RWPE1 (cell line): Measurements from ENCODE around the gene DLGAP4.

ENCODE experiments used
- CTCF ChIA-PET: fragments of 350-600 bp; sonication (Branson Sonifier 250); formaldehyde crosslinking; extraction: SDS; loops from one replicate; lab custom pipeline; 2021; lab: Yijun Ruan, JAX
- POLR2A ChIA-PET: fragments of 400-600 bp; formaldehyde crosslinking; extraction: SDS; loops from one replicate; lab custom pipeline; 2020; ENCODE audit warnings: antibody characterized with exemption; ENCODE audit not compliant: low non-redundant PET; lab: Yijun Ruan, JAX
- DNase-seq: peaks from one replicate; pipeline ENCODE4 v3.0.0; 2012; ENCODE audit warnings: low spot score
- H3K27ac ChIP-seq: fragments of 450-650 bp; 2 replicates; pipeline ENCODE4 v1.5.1; 2017
- TF ChIP-seq, protein P1 (sequence below): fragments of 450-650 bp; conservative IDR thresholded peaks from 2 replicates; pipeline ENCODE4 v1.5.1; 2017; ENCODE audit warnings: low read depth, mild to moderate bottlenecking

DLGAP4 gene

GRCh38 chr20:36270744-36271638 lies 35.1 kb upstream of the DLGAP4 start:
- CTCF ChIA-PET, result interaction anchor here (0.6 to 5.5 kb wide), 4 partner anchors 25 to 388 kb away, joined by 3 to 100 read pairs (median 5); no protein-coding TSS in a partner anchor
- TF ChIP-seq, protein P1, sequence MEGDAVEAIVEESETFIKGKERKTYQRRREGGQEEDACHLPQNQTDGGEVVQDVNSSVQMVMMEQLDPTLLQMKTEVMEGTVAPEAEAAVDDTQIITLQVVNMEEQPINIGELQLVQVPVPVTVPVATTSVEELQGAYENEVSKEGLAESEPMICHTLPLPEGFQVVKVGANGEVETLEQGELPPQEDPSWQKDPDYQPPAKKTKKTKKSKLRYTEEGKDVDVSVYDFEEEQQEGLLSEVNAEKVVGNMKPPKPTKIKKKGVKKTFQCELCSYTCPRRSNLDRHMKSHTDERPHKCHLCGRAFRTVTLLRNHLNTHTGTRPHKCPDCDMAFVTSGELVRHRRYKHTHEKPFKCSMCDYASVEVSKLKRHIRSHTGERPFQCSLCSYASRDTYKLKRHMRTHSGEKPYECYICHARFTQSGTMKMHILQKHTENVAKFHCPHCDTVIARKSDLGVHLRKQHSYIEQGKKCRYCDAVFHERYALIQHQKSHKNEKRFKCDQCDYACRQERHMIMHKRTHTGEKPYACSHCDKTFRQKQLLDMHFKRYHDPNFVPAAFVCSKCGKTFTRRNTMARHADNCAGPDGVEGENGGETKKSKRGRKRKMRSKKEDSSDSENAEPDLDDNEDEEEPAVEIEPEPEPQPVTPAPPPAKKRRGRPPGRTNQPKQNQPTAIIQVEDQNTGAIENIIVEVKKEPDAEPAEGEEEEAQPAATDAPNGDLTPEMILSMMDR, result no peak
- POLR2A ChIA-PET, result no interaction called here
- DNase-seq, result no peak
- no peak overlapping the region for H3K27ac ChIP-seq

DNA sequence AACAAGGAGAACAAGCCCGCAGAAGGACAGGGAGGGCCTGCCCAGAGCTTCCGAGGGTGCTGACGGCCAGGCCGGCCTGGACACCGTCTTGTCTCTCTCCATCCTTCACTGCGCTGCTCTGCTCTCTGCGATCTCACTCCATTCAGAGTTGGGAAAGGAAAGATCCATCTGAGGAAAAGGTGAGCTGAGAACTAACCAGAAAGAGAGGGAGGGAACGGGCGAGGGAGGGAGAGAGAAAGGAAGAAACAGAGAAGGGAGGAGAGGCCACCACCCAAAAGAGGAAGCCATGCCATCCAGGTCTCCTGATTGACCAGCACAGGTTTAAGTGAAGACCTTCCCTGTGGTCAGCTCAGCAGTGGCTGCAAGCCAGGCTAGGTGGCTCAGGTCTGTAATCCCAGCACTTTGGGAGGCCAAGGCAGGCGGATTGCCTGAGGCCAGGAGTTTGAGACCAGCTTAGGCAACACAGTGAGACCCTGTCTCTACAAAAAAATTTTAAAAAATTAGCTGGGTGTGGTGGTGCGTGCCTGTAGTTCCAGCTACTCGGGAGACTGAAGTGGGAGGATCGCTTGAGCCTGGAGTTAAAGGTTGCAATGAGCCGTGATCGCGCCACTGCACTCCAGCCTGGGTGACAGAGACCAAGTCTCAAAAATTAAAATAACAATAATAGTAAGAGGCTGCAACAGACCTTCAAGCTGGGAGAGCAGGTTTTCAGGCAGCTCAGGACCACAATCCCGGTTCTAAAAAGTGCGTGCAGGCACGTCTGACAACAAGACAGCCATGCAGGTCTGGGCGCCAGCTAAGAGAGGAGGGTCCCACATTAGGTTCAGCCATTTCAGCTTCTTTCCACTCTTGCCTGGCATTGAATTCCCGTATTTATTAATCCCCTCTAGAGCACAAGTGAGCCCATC lies 34.2 kb upstream of the DLGAP4 start:
- POLR2A ChIA-PET, result no interaction called here
- no peak for DNase-seq
- CTCF ChIA-PET, result interaction anchor here (0.6 to 5.5 kb wide), 5 partner anchors 16 to 167 kb away, joined by 3 to 100 read pairs (median 5); no protein-coding TSS in a partner anchor
- H3K27ac ChIP-seq, result no peak overlapping the region
- TF ChIP-seq, protein P1, result no peak

DNA sequence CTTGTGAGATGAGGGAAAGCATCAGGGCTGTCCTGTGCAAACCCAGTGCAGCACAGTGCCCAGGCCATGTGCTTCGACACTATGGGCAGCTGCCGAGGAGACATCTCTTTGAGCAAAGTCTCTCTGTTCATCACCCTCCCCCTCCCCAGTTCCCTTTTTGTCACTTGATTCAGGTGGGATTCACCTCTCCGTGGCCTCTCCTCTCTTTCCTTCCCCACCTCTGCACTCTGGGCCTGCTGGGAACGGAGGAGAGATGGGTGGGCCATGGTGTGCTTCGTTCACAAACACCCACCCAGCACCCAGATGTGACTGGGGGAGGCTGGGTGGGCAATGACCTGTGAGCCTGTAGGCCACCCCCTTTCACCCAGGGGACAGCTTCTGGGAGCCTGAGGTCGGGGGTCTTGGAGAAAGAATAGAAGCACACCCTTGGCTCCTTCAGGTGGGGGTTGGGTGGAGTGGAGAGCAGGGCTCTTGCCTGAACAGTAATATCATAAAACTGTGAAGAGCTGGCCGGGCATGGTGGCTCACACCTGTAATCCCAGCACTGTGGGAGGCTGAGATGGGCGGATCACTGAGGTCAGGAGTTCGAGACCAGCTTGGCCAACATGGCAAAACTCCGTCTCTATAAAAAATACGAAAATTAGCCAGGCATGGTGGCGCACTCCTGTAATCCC lies 33.5 kb upstream of the DLGAP4 start:
- ChIA-PET CTCF (interaction anchor here (0.6 to 5.5 kb wide), 10 partner anchors 9 to 341 kb away, joined by 3 to 100 read pairs (median 4); no protein-coding TSS in a partner anchor), POLR2A (no interaction called here)
- no peak overlapping the region for H3K27ac ChIP-seq
- TF ChIP-seq, protein P1, result no peak
- DNase-seq, result no peak

- no peak overlapping the region for H3K27ac ChIP-seq
- POLR2A ChIA-PET, result no interaction called here
- peak; percentile 41 for DNase-seq
Measured at GRCh38 chr20:36273414-36274180, 32.5 kb upstream of the DLGAP4 start.

GRCh38 chr20:36274181-36274841 lies 31.8 kb upstream of the DLGAP4 start:
- H3K27ac ChIP-seq, result no peak overlapping the region
- TF ChIP-seq, protein P1, result no peak
- DNase-seq, result no peak
- ChIA-PET POLR2A (no interaction called here), CTCF (interaction anchor here (0.6 to 5.5 kb wide), 7 partner anchors 10 to 188 kb away, joined by 3 to 100 read pairs (median 4); no protein-coding TSS in a partner anchor)

More at GRCh38 chr20:36273414-36274180, 32.5 kb upstream of the DLGAP4 start:
- TF ChIP-seq, protein P1, result peak; percentile 35; the same call in 1 of the 2 replicates
- CTCF ChIA-PET, result interaction anchor here (0.6 to 5.5 kb wide), 14 partner anchors 10 to 342 kb away, joined by 3 to 100 read pairs (median 3); no protein-coding TSS in a partner anchor
